Sigmoid colon (tissue), 7 donors: ENCODE results near the gene GRM8. TPM values are rescaled to one million over a fixed set of nuclear protein-coding genes. Genes with fewer than 3 reads are reported as not detected.

Experiments used
- DNase-seq: peaks from one replicate; pipeline ENCODE4 v3.0.0-alpha.2; 2019
- H3K27ac ChIP-seq, 4 donors: fragments of 200-600 bp; sonication (generic); one replicate each; pipeline ENCODE4 v1.5.1; 2016 to 2019; ENCODE audit warnings: mild to moderate bottlenecking in 1 of 4
- H3K27me3 ChIP-seq, 3 donors: fragments of 200-600 bp; sonication (generic); one replicate each; pipeline ENCODE4 v1.5.1; 2019; ENCODE audit warnings: mild to moderate bottlenecking in 1 of 3
- H3K36me3 ChIP-seq, 4 donors: fragments of 200-600 bp; sonication (generic); one replicate each; pipeline ENCODE4 v1.5.1; 2016 to 2019
- H3K4me1 ChIP-seq, 4 donors: fragments of 200-600 bp; sonication (generic); one replicate each; pipeline ENCODE4 v1.5.1; 2017 to 2019
- H3K4me3 ChIP-seq, 4 donors: fragments of 200-600 bp; sonication (generic); one replicate each; pipeline ENCODE4 v1.5.1; 2017 to 2019; ENCODE audit warnings: mild to moderate bottlenecking in 2 of 4, moderate library complexity in 1 of 4
- H3K9me3 ChIP-seq, 4 donors: fragments of 200-600 bp in 3 of 4; sonication (generic) in 3 of 4; one replicate each; pipeline versions ENCODE4 v1.5.1 to v1.6.1; 2013 to 2019
- EP300 ChIP-seq, 4 donors: sonication (generic); formaldehyde crosslinking; IDR thresholded peaks; one replicate each; pipeline ENCODE4 v1.6.1; 2017; ENCODE audit warnings: antibody characterized with exemption in 4 of 4
- POLR2A ChIP-seq, 2 donors: fragments of 450-650 bp; IDR thresholded peaks; one replicate each; pipeline ENCODE4 v1.6.1; 2016; ENCODE audit warnings: antibody characterized with exemption in 2 of 2, mild to moderate bottlenecking in 2 of 2, moderate library complexity in 2 of 2
- POLR2AphosphoS5 ChIP-seq, 4 donors: sonication (generic); formaldehyde crosslinking; IDR thresholded peaks; one replicate each; pipeline ENCODE4 v1.6.1; 2017; ENCODE audit warnings: antibody characterized with exemption in 4 of 4
- WGBS, 2 donors: extraction: QIAGEN DNeasy Blood & Tissue Kit; methylation state at CpG; one replicate each; pipeline ENCODE4 v1.1.7; 2013; 5-methylcytosine and 5-hydroxymethylcytosine counted together
- intact Hi-C: fragments of 100-400 bp; cut with DNase I; formaldehyde crosslinking; loops from one replicate; pipeline ENCODE4 v1.15.1; 2023
- polyA plus RNA-seq, 3 donors: library from polyadenylated mRNA; stranded (reverse); fragments of 200-250 nt; gene quantifications; one replicate each; pipeline ENCODE4 v1.2.3, GENCODE V29; 2013
- total RNA-seq, 4 donors: library from RNA; depleted of rRNA; stranded (reverse); fragments of >200 nt; gene quantifications; one replicate each; pipeline ENCODE4 v1.1.0, GENCODE V29; 2016
- TF ChIP-seq, protein P1 (sequence below), 4 experiments: fragments of 450-650 bp in 3 of 4; fragments of 200-600 bp in 1 of 4; IDR thresholded peaks; one replicate each; pipeline ENCODE4 v1.5.1; 2016 to 2019; ENCODE audit warnings: antibody characterized with exemption in 4 of 4, mild to moderate bottlenecking in 3 of 4, moderate library complexity in 2 of 4
- donor health status: healthy with polysubstance abuse.
- donor health status: Bipolar disorder and iron deficiency.
- donor health status: healthy.

GRM8 gene
- total and polyA plus RNA-seq, 7 donors: 0.27 to 1.9 (median 0.55) TPM; not detected in 4

DNA sequence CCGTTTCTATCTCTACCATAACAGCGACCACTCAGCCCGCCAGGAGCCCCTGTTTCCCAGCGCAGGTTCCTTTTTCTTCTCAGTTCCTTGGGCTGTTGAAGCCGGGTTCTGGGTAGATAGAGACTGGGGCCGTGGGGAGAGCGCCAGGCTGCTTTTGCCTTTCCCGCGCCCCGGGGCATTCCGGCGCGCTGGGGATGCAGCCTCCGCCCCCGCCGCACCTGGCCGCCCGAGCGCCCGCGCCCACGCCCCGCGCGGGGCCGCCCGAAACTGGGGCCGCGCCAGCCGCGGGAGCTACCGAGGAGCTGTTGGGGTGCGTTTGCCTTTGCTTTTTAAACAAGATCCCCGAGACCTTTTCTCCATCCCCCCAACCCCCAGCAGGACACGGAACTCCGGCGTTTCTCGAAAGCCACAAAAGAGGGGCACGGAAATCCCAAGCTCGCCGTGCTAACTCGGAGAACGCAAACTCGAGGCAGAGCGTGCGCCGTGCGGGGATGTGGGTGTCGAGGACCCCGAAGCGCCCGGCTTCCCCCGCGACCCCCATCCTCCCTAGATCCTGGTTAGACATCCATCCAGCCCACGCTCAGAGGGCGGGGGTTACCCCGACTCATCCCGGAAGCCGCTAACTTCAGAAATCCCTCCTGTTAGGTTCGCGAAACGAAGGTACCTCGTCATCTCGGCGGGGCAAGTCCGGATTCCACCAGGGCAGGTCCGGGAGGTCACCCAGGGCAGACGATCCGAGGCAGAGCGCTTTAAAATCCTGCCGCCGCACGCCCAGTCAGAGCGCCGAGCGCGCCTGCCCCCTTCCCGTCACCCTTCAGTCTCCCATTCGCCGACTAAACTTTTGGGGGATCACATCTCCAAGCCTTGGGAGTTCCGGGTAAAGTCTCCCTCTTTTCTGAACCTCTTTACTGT, 1.0 kb downstream of the GRM8 start:
- intact Hi-C loops: loop anchor here (5.0 kb wide), 1 partner anchor 449 kb away; no protein-coding TSS in a partner anchor
- Histone ChIP-seq H3K36me3 (no peaks in the 10 kb centered on the region), H3K9me3 (no peaks in the 10 kb centered on the region), H3K27me3 (peaks cover 15 to 78% (median 45%) of the 10 kb centered on the region in 3 donors), H3K4me1 (peaks cover 0 to 30% (median 23%) of the 10 kb centered on the region in 4 donors), H3K4me3 (peak overlapping the region; percentile 46 to 68 (median 62)), H3K27ac (no peak overlapping the region)
- 0 to 1% methylated on average over 81 of the region's 81 CpGs for WGBS, 2 donors
- DNase-seq: no peak
- no peak for TF ChIP-seq POLR2A (IDR thresholded peaks at IDR 0.05)
- TF ChIP-seq POLR2AphosphoS5 (IDR thresholded peaks at IDR 0.05): no peak
- TF ChIP-seq EP300 (IDR thresholded peaks at IDR 0.05): no peak

DNA sequence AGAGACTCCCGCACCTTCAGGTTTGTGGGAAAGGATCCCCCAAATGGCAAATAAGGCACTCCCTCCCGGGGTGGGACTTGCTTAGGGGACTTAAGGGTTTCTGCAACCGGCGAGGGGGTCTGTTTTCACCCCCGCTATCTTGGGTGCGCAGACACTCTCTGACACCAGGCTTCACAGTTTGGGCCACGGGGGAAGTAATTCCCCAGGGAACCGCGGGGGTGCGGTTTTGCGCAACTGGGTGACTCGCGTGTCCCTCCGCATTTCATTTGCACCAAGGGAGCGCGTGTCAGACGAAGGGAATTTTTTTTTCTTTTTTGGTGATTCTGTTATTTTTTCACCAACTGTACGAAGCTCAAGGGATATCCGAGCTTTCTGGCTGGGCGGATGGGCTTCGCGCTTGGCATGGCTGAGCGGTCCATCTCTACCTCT, 1.7 kb downstream of the GRM8 start:
- intact Hi-C loops: loop anchor here (5.0 kb wide), 1 partner anchor 449 kb away; no protein-coding TSS in a partner anchor
- WGBS, 2 donors: 3 to 5% methylated on average over 23 of the region's 23 CpGs
- Histone ChIP-seq H3K27me3 (peaks cover 15 to 74% (median 45%) of the 10 kb centered on the region in 3 donors), H3K4me1 (peaks cover 0 to 30% (median 23%) of the 10 kb centered on the region in 4 donors), H3K9me3 (no peaks in the 10 kb centered on the region), H3K36me3 (no peaks in the 10 kb centered on the region), H3K27ac (no peak overlapping the region), H3K4me3 (peak overlapping the region in 3 of 4 donors; percentile 56 to 68 (median 67))
- no peak for DNase-seq
- TF ChIP-seq POLR2A (IDR thresholded peaks at IDR 0.05) (no peak), POLR2AphosphoS5 (IDR thresholded peaks at IDR 0.05) (no peak), EP300 (IDR thresholded peaks at IDR 0.05) (no peak)
- TF ChIP-seq, protein P1, sequence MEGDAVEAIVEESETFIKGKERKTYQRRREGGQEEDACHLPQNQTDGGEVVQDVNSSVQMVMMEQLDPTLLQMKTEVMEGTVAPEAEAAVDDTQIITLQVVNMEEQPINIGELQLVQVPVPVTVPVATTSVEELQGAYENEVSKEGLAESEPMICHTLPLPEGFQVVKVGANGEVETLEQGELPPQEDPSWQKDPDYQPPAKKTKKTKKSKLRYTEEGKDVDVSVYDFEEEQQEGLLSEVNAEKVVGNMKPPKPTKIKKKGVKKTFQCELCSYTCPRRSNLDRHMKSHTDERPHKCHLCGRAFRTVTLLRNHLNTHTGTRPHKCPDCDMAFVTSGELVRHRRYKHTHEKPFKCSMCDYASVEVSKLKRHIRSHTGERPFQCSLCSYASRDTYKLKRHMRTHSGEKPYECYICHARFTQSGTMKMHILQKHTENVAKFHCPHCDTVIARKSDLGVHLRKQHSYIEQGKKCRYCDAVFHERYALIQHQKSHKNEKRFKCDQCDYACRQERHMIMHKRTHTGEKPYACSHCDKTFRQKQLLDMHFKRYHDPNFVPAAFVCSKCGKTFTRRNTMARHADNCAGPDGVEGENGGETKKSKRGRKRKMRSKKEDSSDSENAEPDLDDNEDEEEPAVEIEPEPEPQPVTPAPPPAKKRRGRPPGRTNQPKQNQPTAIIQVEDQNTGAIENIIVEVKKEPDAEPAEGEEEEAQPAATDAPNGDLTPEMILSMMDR (IDR thresholded peaks at IDR 0.05): no peak

DNA sequence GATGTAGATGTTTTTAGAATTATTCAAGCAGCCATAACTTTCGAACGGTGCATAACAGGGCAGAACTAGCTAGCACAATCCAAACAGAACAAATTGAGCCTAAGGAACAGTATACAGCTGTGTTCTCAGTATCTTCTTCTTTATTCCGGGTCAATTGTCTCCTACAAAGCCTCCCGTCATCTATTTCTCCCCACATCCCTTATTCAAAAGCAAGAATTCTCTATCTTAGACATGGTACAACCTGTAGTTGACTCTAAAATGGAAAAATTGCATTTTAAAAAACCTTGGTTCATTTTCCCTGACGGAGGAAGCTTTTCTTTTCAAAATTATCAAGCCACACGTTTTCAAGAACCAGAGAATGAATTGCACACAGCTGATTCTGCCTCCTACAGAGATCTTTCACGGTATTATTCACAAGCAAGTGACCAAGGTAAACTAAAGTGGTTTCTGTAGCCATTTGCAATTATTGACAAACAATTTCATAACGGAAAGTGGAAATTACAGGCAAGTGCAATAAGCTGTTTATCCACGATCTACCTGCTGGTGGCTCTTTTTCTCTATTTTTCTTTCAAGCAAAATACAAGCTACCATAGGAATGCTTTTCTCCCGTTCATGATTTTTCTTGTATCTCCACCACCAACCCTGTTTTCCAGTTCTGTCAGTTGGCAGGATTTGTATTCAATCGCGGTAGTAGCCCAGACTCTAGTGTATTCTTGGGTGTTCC, 2.3 kb downstream of the GRM8 start:
- 23 to 28% methylated on average over 12 of the region's 12 CpGs for WGBS, 2 donors
- H3K27me3 ChIP-seq: peaks cover 15 to 69% (median 44%) of the 10 kb centered on the region in 3 donors
- H3K4me1 ChIP-seq: peaks cover 0 to 30% (median 23%) of the 10 kb centered on the region in 4 donors
- intact Hi-C loops: loop anchor here (5.0 kb wide), 1 partner anchor 448 kb away; no protein-coding TSS in a partner anchor
- no peak overlapping the region for H3K4me3 ChIP-seq
- DNase-seq: no peak
- no peaks in the 10 kb centered on the region for H3K9me3 ChIP-seq
- TF ChIP-seq POLR2AphosphoS5 (IDR thresholded peaks at IDR 0.05) (no peak), EP300 (IDR thresholded peaks at IDR 0.05) (no peak), POLR2A (IDR thresholded peaks at IDR 0.05) (no peak)
- TF ChIP-seq, protein P1 (IDR thresholded peaks at IDR 0.05): no peak
- H3K36me3 ChIP-seq: no peaks in the 10 kb centered on the region
- no peak overlapping the region for H3K27ac ChIP-seq

- Histone ChIP-seq H3K27me3 (peaks cover 0 to 41% (median 24%) of the 10 kb centered on the region in 3 donors), H3K4me1 (peaks cover 0 to 2% (median under 1%) of the 10 kb centered on the region in 4 donors), H3K27ac (no peak overlapping the region), H3K4me3 (no peak overlapping the region), H3K36me3 (no peaks in the 10 kb centered on the region), H3K9me3 (no peaks in the 10 kb centered on the region)
- intact Hi-C loops: no loop called here
- TF ChIP-seq, protein P1 (IDR thresholded peaks at IDR 0.05): no peak
- no peak for TF ChIP-seq POLR2A (IDR thresholded peaks at IDR 0.05)
- no peak for TF ChIP-seq EP300 (IDR thresholded peaks at IDR 0.05)
- no peak for TF ChIP-seq POLR2AphosphoS5 (IDR thresholded peaks at IDR 0.05)
- 10 to 42% methylated on average over 1 of the region's 1 CpG for WGBS, 2 donors
- DNase-seq: no peak
Observed at GRCh38 chr7:127245607-127246006, 7.1 kb downstream of the GRM8 start.
